GM19193 (cell line): ENCODE data around the gene MBLAC2.

Source experiments
- POLR2A ChIP-seq: IDR thresholded peaks from 4 replicates; pipeline ENCODE4 v1.6.1; 2011; ENCODE audit not compliant: insufficient read depth, insufficient read length; ENCODE audit errors: extremely low read depth

MBLAC2 gene

GRCh38 chr5:90474235-90475107, at the start of gene MBLAC2, which contains the start of gene POLR3G:
MBLAC2 (minus strand) TSS chr5:90474771; CDS start chr5:90474292, 479 bp downstream.
POLR3G (plus strand) TSS chr5:90474864; CDS start chr5:90485568, 10,704 bp downstream.
- peak; percentile 92 for TF ChIP-seq POLR2A

GRCh38 chr5:90519081-90519480, 44.5 kb upstream of the MBLAC2 start:
- no peak for TF ChIP-seq POLR2A

DNA sequence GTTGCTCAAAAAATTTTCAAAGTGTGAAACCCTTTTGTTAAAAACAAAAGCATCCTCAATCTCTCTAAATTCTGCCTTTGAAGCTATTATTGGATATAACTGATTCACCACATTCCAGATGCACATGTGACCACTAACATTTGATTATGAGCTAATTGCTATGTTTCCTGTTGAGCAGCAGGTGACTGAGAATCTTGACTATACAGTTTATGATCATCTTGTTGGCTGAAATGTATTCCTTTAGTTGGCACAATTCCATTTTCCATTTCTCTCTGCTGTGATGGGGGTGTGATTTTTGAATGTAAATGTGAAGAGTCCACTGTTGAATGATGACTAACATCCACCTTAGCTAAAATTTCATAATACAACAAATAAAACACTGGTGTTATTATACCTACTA, 44.1 kb upstream of the MBLAC2 start:
- TF ChIP-seq POLR2A, result no peak

DNA sequence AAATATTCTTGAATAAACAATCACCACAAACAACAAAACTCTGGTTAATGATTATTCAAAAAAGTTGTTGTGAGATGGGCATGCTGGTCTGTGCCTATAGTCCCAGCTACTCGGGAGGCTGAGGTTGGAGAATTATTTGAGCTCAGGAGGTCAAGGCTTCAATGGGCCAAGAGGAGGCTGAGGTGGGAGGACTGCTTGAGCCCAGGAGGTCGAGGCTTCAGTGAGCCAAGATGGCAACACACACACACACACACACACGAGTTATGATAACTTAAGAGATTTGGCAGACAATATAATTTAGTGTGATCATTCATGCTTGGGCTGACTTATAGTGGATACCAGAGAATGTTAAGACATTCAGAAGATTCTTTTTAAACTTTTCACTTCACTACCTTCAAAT, 39.9 kb upstream of the MBLAC2 start:
- TF ChIP-seq POLR2A, result no peak

- no peak for TF ChIP-seq POLR2A
These were observed 35.9 kb upstream of the MBLAC2 start for GRCh38 chr5:90510438-90510837.

- TF ChIP-seq POLR2A, result no peak
These were observed 31.6 kb upstream of the MBLAC2 start for GRCh38 chr5:90506221-90506620.

GRCh38 chr5:90504743-90505142, 30.2 kb upstream of the MBLAC2 start:
- no peak for TF ChIP-seq POLR2A

GRCh38 chr5:90503596-90503995, 29.0 kb upstream of the MBLAC2 start:
- no peak for TF ChIP-seq POLR2A

DNA sequence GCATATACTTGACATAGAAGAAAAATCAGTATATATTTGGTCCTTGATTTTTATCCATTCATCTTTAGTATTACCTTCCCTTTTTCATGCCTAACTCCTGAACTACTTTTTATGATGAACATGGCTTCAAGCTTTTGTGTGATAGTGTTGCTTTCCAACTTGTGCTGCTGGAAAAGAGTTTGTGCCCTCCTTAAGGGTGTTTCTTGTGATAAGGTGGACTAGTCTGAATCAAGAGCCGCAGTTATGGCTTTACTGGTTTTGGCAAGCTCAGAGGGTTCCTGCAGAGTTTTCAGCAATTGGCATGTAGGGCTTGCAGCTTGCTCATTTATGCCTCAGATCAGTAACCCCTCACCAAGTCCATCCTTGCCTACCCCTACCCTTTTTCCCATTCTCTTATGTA, 20.6 kb upstream of the MBLAC2 start:
- no peak for TF ChIP-seq POLR2A

GRCh38 chr5:90494043-90494442, 19.5 kb upstream of the MBLAC2 start:
- no peak for TF ChIP-seq POLR2A

- no peak for TF ChIP-seq POLR2A
These were observed 14.2 kb upstream of the MBLAC2 start for GRCh38 chr5:90488791-90489190.

DNA sequence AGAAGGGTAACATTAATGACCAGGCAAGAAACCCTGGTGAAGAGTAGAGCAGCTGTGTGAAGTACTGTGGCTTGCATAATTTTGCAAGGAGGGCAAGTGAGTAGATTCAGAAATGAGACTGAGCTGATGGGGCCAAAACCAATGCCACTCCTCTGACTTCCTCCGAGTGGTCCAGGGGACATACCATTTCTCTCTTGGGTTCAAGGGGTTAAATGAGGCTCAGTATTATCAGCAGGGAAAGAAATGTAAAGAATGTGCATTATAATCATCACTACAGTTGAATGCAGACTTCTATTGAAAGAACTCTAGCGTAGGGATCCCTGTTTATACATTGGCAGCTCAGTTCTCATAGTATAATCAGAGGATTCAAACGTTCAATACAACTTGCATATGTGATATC, 10.0 kb upstream of the MBLAC2 start:
- no peak for TF ChIP-seq POLR2A

DNA sequence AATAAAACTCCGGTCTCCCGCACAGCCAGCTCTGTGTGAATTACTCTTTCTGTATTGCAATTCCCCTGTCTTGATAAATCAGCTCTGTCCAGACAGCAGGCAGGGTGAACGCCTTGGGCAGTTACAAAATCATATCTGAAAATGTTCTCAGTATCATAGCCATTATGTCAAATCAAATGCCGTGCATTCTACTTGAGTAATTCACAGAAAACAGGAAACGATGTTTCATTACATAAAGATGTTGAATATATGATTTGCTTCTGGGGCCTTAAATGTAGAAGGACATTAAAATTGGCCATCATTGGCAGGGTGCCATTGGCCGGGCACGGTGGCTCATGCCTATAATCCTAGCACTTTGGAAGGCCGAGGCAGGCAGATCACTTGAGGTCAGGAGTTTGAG, 8.6 kb upstream of the MBLAC2 start:
- no peak for TF ChIP-seq POLR2A

GRCh38 chr5:90480699-90481098, 6.1 kb upstream of the MBLAC2 start:
- TF ChIP-seq POLR2A, result no peak

- TF ChIP-seq POLR2A, result no peak
These were observed 5.2 kb upstream of the MBLAC2 start for GRCh38 chr5:90479611-90480385.
